Hepatocyte (in vitro differentiated cells): ENCODE results near the gene ASTN2. TPM values are rescaled to one million over a fixed set of nuclear protein-coding genes. Genes with fewer than 3 reads are reported as not detected.
"Not testable (repeated sequence)": the region's sequence is repeated elsewhere in the genome, so short reads cannot be mapped to it uniquely, and the experiment has no call there.

Source experiments
- DNase-seq: peaks from one replicate; pipeline ENCODE4 v3.0.0-alpha.2; 2016; ENCODE audit warnings: low spot score
- H2AFZ ChIP-seq: fragments of 200-600 bp; sonication (generic); 2 replicates; pipeline ENCODE4 v1.6.0; 2016; ENCODE audit warnings: antibody characterized with exemption, mild to moderate bottlenecking
- H3K27ac ChIP-seq: fragments of 200-600 bp; sonication (generic); 2 replicates; pipeline ENCODE4 v1.5.1; 2016; ENCODE audit warnings: mild to moderate bottlenecking
- H3K27me3 ChIP-seq: fragments of 200-600 bp; sonication (generic); 2 replicates; pipeline ENCODE4 v1.6.1; 2016
- H3K36me3 ChIP-seq: fragments of 200-600 bp; sonication (generic); replicated peaks from 2 replicates; pipeline ENCODE4 v1.5.1; 2016; ENCODE audit warnings: low read depth; ENCODE audit not compliant: insufficient read depth
- H3K4me1 ChIP-seq: fragments of 200-600 bp; sonication (generic); 2 replicates; pipeline ENCODE4 v1.5.1; 2016; ENCODE audit warnings: mild to moderate bottlenecking, moderate library complexity; ENCODE audit not compliant: insufficient read depth
- H3K4me2 ChIP-seq: fragments of 200-600 bp; sonication (generic); 2 replicates; pipeline ENCODE4 v1.6.0; 2016
- H3K4me3 ChIP-seq: fragments of 200-600 bp; sonication (generic); 2 replicates; pipeline ENCODE4 v1.5.1; 2016; ENCODE audit warnings: mild to moderate bottlenecking
- H3K79me2 ChIP-seq: fragments of 200-600 bp; sonication (generic); 2 replicates; pipeline ENCODE4 v1.6.0; 2017; ENCODE audit warnings: mild to moderate bottlenecking
- H3K9me2 ChIP-seq: fragments of 200-600 bp; sonication (generic); replicated peaks from 2 replicates; pipeline ENCODE4 v1.6.0; 2017; ENCODE audit warnings: mild to moderate bottlenecking; ENCODE audit not compliant: insufficient read depth
- H3K9me3 ChIP-seq: fragments of 200-600 bp; sonication (generic); 2 replicates; pipeline ENCODE4 v1.5.1; 2016; ENCODE audit warnings: low read depth, mild to moderate bottlenecking
- H4K20me1 ChIP-seq: fragments of 200-600 bp; sonication (generic); 2 replicates; pipeline ENCODE4 v1.6.0; 2016; ENCODE audit warnings: mild to moderate bottlenecking; ENCODE audit not compliant: insufficient read depth, poor library complexity, severe bottlenecking
- EZH2 ChIP-seq: fragments of 200-600 bp; sonication (generic); IDR thresholded peaks from 2 replicates; pipeline ENCODE4 v1.6.1; 2016; ENCODE audit warnings: antibody characterized with exemption, mild to moderate bottlenecking, borderline replicate concordance
- EZH2phosphoT487 ChIP-seq: fragments of 200-600 bp; sonication (generic); IDR thresholded peaks from one replicate; pipeline ENCODE4 v1.6.1; 2018; ENCODE audit warnings: antibody characterized with exemption, mild to moderate bottlenecking, low read depth, moderate library complexity; ENCODE audit not compliant: unreplicated experiment, severe bottlenecking
- WGBS: methylation state at CpG from one replicate; pipeline ENCODE4 v1.1.6; 2016; ENCODE audit warnings: low lambda C conversion rate; ENCODE audit errors: missing lambda C conversion rate; 5-methylcytosine and 5-hydroxymethylcytosine counted together
- polyA plus RNA-seq: library from polyadenylated mRNA; unstranded; fragments of >200 nt; fragmentation: Nextera tagmentation; extraction: Ambion mirVana; gene quantifications from 2 replicates; pipeline ENCODE4 v1.2.1, GENCODE V29; 2016
- total RNA-seq: library from RNA; depleted of rRNA; stranded (reverse); fragments of >200 nt; gene quantifications from 2 replicates; pipeline ENCODE4 v1.2.3, GENCODE V29; 2014
- TF ChIP-seq, protein P1 (sequence below): fragments of 200-600 bp; sonication (generic); IDR thresholded peaks from 2 replicates; pipeline ENCODE4 v1.5.1; 2016; ENCODE audit warnings: antibody characterized with exemption, mild to moderate bottlenecking; ENCODE audit not compliant: poor library complexity

The ASTN2 gene
- total and polyA plus RNA-seq, 2 experiments from 2014 or later, result 6.4 to 8.4 TPM

DNA sequence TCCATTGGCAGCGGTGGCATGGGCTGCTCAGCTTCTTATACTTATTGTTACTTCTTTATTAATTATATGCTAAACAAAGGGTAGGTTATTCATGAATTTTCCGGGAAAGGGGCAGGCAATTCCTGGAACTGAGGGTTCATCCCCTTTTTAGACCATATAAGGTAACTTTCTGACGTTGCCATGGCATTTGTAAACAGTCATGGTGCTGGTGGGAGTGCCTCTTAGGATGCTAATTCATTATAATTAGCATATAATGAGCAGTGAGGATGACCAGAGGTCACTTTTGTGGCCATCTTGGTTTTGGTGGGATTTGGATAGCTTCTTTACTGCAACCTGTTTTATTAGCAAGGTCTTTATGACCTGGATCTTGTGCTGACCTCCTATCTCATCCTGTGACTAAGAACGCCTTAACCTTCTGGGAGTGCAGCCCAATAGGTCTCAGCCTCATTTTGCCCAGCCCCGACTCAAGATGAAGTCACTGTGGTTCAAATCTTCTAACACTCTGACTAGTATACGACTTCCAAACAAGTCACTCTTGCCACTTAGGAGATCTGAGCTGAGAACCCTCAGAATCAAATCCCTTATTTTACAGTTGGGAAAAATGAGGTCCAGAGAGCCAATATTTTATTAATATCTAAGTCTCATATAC lies 490.3 kb downstream of the ASTN2 start:
- 87% methylated on average over 6 of the region's 6 CpGs for WGBS
- Histone ChIP-seq H3K9me3 (no peaks in the 10 kb centered on the region), H3K4me1 (peaks cover 9% of the 10 kb centered on the region)

DNA sequence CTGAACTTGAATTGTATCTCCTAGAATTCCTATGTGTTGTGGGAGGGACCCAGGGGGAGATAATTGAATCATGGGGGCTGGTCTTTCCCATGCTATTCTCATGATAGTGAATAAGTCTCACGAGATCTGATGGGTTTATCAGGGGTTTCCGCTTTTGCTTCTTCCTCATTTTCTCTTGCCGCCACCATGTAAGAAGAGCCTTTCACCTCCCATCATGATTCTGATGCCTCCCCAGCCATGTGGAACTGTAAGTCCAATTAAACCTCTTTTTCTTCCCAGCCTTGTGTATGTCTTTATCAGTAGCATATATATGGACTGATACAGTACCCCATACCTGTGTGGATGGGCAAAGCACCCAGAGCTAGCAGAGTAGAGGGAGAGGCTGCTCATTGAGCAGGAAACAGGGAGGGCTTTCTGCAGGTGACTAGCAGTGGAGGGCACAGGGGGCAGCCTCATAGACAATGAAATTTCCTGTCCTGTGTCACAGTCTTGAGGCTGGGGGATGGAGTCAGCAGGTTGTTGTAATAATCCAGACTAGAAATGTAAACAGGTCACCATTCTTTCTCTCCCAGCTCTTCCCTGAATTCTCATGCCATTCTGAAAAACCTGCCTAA lies 496.9 kb downstream of the ASTN2 start:
- H3K4me1 ChIP-seq, H4K20me1 ChIP-seq, DNase-seq, H3K27ac ChIP-seq, H3K9me3 ChIP-seq, H3K9me2 ChIP-seq, H3K79me2 ChIP-seq, H2AFZ ChIP-seq, H3K27me3 ChIP-seq, H3K4me3 ChIP-seq, H3K4me2 ChIP-seq, H3K36me3 ChIP-seq: not testable (repeated sequence)
- WGBS, result 94% methylated on average over 3 of the region's 3 CpGs

More for the DNA sequence above, 490.3 kb downstream of the ASTN2 start:
- TF ChIP-seq EZH2phosphoT487, result no peak
- no peak for TF ChIP-seq EZH2
- TF ChIP-seq, protein P1, sequence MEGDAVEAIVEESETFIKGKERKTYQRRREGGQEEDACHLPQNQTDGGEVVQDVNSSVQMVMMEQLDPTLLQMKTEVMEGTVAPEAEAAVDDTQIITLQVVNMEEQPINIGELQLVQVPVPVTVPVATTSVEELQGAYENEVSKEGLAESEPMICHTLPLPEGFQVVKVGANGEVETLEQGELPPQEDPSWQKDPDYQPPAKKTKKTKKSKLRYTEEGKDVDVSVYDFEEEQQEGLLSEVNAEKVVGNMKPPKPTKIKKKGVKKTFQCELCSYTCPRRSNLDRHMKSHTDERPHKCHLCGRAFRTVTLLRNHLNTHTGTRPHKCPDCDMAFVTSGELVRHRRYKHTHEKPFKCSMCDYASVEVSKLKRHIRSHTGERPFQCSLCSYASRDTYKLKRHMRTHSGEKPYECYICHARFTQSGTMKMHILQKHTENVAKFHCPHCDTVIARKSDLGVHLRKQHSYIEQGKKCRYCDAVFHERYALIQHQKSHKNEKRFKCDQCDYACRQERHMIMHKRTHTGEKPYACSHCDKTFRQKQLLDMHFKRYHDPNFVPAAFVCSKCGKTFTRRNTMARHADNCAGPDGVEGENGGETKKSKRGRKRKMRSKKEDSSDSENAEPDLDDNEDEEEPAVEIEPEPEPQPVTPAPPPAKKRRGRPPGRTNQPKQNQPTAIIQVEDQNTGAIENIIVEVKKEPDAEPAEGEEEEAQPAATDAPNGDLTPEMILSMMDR, result no peak
- no peak for DNase-seq
- H3K36me3 ChIP-seq, result no peaks in the 10 kb centered on the region
- no peak overlapping the region for H3K27ac ChIP-seq
- H4K20me1 ChIP-seq, result no peaks in the 10 kb centered on the region
- no peaks in the 10 kb centered on the region for H3K27me3 ChIP-seq
- H3K79me2 ChIP-seq, result no peaks in the 10 kb centered on the region
- no peak overlapping the region for H2AFZ ChIP-seq
- H3K9me2 ChIP-seq, result no peaks in the 10 kb centered on the region
- H3K4me2 ChIP-seq, result no peak overlapping the region
- no peak overlapping the region for H3K4me3 ChIP-seq

DNA sequence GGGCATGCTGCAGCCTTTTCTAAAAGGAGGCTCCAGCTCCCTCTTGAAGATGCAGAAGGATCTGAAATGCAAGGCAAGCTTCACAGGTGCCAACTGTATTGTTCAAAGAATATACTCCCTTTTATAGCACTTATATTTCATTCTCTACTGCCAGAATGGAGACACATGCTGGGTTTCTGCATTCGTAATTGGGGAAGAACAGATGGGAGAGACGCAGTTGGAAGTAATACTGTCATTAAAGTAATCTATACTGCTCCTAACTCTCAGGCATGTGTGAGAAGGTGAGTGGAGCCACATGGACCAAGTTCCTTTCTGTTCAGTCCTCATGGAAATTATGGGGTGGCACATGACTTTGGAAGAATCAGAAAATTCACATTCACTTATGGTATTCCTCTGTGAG lies 501.3 kb downstream of the ASTN2 start:
- H3K4me3 ChIP-seq, result no peak overlapping the region
- H4K20me1 ChIP-seq, result no peaks in the 10 kb centered on the region
- H3K27ac ChIP-seq, result no peak overlapping the region
- H3K4me1 ChIP-seq, result no peaks in the 10 kb centered on the region
- no peak overlapping the region for H2AFZ ChIP-seq
- no peaks in the 10 kb centered on the region for H3K36me3 ChIP-seq
- no peaks in the 10 kb centered on the region for H3K79me2 ChIP-seq
- no peaks in the 10 kb centered on the region for H3K9me3 ChIP-seq
- TF ChIP-seq EZH2, result no peak
- no peak for TF ChIP-seq EZH2phosphoT487
- TF ChIP-seq, protein P1, result no peak
- no peaks in the 10 kb centered on the region for H3K9me2 ChIP-seq
- H3K27me3 ChIP-seq, result no peaks in the 10 kb centered on the region
- WGBS, result 86% methylated on average over 2 of the region's 2 CpGs
- DNase-seq, result no peak
- H3K4me2 ChIP-seq, result no peak overlapping the region

DNA sequence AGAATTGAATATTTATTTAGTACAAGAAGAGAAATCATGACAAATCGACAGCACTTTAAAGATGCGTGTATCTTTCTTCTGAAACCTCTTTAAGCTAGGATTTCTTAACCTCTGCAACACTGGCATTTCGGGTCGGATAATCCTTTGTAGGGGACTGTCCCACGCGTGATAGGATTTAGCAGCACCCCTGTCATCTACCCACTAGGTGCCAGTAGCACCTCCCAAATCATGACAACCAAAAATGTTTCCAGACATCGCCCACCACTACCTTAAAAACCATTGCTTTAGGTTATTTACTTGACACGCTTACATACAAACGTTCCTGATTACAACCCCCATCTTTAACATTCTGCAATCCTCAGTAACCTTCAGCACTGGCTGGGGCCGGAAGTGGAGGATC lies 504.7 kb downstream of the ASTN2 start:
- Histone ChIP-seq H4K20me1 (no peaks in the 10 kb centered on the region), H3K4me3 (no peak overlapping the region), H3K4me2 (no peak overlapping the region), H3K4me1 (no peaks in the 10 kb centered on the region), H3K27me3 (no peaks in the 10 kb centered on the region), H3K27ac (no peak overlapping the region), H3K9me2 (no peaks in the 10 kb centered on the region), H2AFZ (no peak overlapping the region), H3K79me2 (no peaks in the 10 kb centered on the region), H3K36me3 (no peaks in the 10 kb centered on the region), H3K9me3 (no peaks in the 10 kb centered on the region)
- TF ChIP-seq, protein P1, result no peak
- no peak for TF ChIP-seq EZH2phosphoT487
- TF ChIP-seq EZH2, result no peak
- 78% methylated on average over 10 of the region's 10 CpGs for WGBS
- DNase-seq, result no peak
